Measurements from ENCODE around the gene SPHK2. TPM values are rescaled to one million over a fixed set of nuclear protein-coding genes. Genes with fewer than 3 reads are reported as not detected.

SPHK2 gene
- total RNA-seq, 2 experiments from 2014 or later: 18.2 to 33.3 TPM

- BruUV-seq (replicated peaks): no TSS peak
- ChIA-PET CTCF (ENCODE audit: unreplicated experiment) (no interaction called here), POLR2A (no interaction called here)
These were observed 7.4 kb upstream of the SPHK2 start for GRCh38 chr19:48611872-48612271.

GRCh38 chr19:48613024-48613851 lies 6.1 kb upstream of the SPHK2 start:
- no peak for TF ChIP-seq CTCF (conservative IDR thresholded peaks at IDR 0.05; ENCODE audit: low read length)
- TF ChIP-seq EZH2phosphoT487 (IDR thresholded peaks at IDR 0.05; ENCODE audit: borderline replicate concordance, low read depth, low read length): no peak
- Histone ChIP-seq H2AFZ (ENCODE audit: low read length) (no peak overlapping the region), H3K4me2 (ENCODE audit: low read length) (no peak overlapping the region), H3K4me3 (ENCODE audit: low read depth, low read length, poor library complexity, severe bottlenecking) (no peak overlapping the region), H4K20me1 (ENCODE audit: insufficient read depth, low read length) (peaks cover 23% of the 10 kb centered on the region), H3K36me3 (ENCODE audit: insufficient read depth, low read length) (peaks cover 78% of the 10 kb centered on the region), H3K27ac (ENCODE audit: low read depth, low read length, poor library complexity, severe bottlenecking) (no peak overlapping the region), H3K9me3 (ENCODE audit: low read length) (no peaks in the 10 kb centered on the region), H3K4me1 (ENCODE audit: insufficient read depth, low read length, poor library complexity, severe bottlenecking) (peaks cover 42% of the 10 kb centered on the region), H3K9me2 (ENCODE audit: insufficient read depth, low read length) (no peaks in the 10 kb centered on the region), H3K79me2 (ENCODE audit: insufficient read depth, low read depth, low read length) (peaks cover 24% of the 10 kb centered on the region)
- ChIA-PET POLR2A (no interaction called here), CTCF (ENCODE audit: unreplicated experiment) (no interaction called here)
- intact Hi-C loops (cut with micrococcal nuclease; ENCODE audit: unreplicated experiment): no loop called here
- no TSS peak for BruUV-seq (replicated peaks)
- no peak for DNase-seq (ENCODE audit: low spot score)

More at GRCh38 chr19:48611872-48612271, 7.4 kb upstream of the SPHK2 start:
- H3K9me2 ChIP-seq (ENCODE audit: insufficient read depth, low read length): no peaks in the 10 kb centered on the region
- H3K4me1 ChIP-seq (ENCODE audit: insufficient read depth, low read length, poor library complexity, severe bottlenecking): peaks cover 31% of the 10 kb centered on the region
- no peak overlapping the region for H2AFZ ChIP-seq (ENCODE audit: low read length)
- H3K9me3 ChIP-seq (ENCODE audit: low read length): no peaks in the 10 kb centered on the region
- intact Hi-C loops (cut with micrococcal nuclease; ENCODE audit: unreplicated experiment): no loop called here
- H3K79me2 ChIP-seq (ENCODE audit: insufficient read depth, low read depth, low read length): peaks cover 10% of the 10 kb centered on the region
- no peak overlapping the region for H3K27ac ChIP-seq (ENCODE audit: low read depth, low read length, poor library complexity, severe bottlenecking)
- H3K4me3 ChIP-seq (ENCODE audit: low read depth, low read length, poor library complexity, severe bottlenecking): no peak overlapping the region
- peaks cover 74% of the 10 kb centered on the region for H3K36me3 ChIP-seq (ENCODE audit: insufficient read depth, low read length)
- no peak overlapping the region for H3K4me2 ChIP-seq (ENCODE audit: low read length)
- TF ChIP-seq EZH2phosphoT487 (IDR thresholded peaks at IDR 0.05; ENCODE audit: borderline replicate concordance, low read depth, low read length) (no peak), CTCF (conservative IDR thresholded peaks at IDR 0.05; ENCODE audit: low read length) (no peak)
- peaks cover 9% of the 10 kb centered on the region; the same call in 1 of the 2 replicates for H4K20me1 ChIP-seq (ENCODE audit: insufficient read depth, low read length)
- DNase-seq (ENCODE audit: low spot score): no peak

GRCh38 chr19:48613852-48614435 lies 5.4 kb upstream of the SPHK2 start:
- CTCF ChIA-PET (ENCODE audit: unreplicated experiment): no interaction called here
- POLR2A ChIA-PET: no interaction called here
- H3K4me2 ChIP-seq (ENCODE audit: low read length): no peak overlapping the region
- H3K36me3 ChIP-seq (ENCODE audit: insufficient read depth, low read length): peaks cover 84% of the 10 kb centered on the region
- no peaks in the 10 kb centered on the region for H3K9me2 ChIP-seq (ENCODE audit: insufficient read depth, low read length)
- H4K20me1 ChIP-seq (ENCODE audit: insufficient read depth, low read length): peaks cover 27% of the 10 kb centered on the region
- no peak overlapping the region for H2AFZ ChIP-seq (ENCODE audit: low read length)
- H3K79me2 ChIP-seq (ENCODE audit: insufficient read depth, low read depth, low read length): peaks cover 31% of the 10 kb centered on the region
- intact Hi-C loops (cut with micrococcal nuclease; ENCODE audit: unreplicated experiment): no loop called here
- peaks cover 40% of the 10 kb centered on the region for H3K4me1 ChIP-seq (ENCODE audit: insufficient read depth, low read length, poor library complexity, severe bottlenecking)
- H3K9me3 ChIP-seq (ENCODE audit: low read length): no peaks in the 10 kb centered on the region
- no peak for TF ChIP-seq EZH2phosphoT487 (IDR thresholded peaks at IDR 0.05; ENCODE audit: borderline replicate concordance, low read depth, low read length)
- TF ChIP-seq CTCF (conservative IDR thresholded peaks at IDR 0.05; ENCODE audit: low read length): no peak
- H3K4me3 ChIP-seq (ENCODE audit: low read depth, low read length, poor library complexity, severe bottlenecking): no peak overlapping the region
- no peak for DNase-seq (ENCODE audit: low spot score)
- no peak overlapping the region for H3K27ac ChIP-seq (ENCODE audit: low read depth, low read length, poor library complexity, severe bottlenecking)
- no TSS peak for BruUV-seq (replicated peaks)

Measured in OCI-LY7 (cell line).